Peyer's patch (tissue), 4 donors: ENCODE measurements around the gene TMEM204.

Source experiments
- POLR2A ChIP-seq, 2 donors: fragments of 450-650 bp; IDR thresholded peaks; one replicate each; pipeline ENCODE4 v1.5.1; 2017; ENCODE audit warnings: antibody characterized with exemption in 2 of 2, mild to moderate bottlenecking in 2 of 2, moderate library complexity in 2 of 2
- TF ChIP-seq, protein P1 (sequence below), 6 experiments: fragments of 450-650 bp in 4 of 6; fragments of 200-600 bp in 2 of 6; sonication (generic) in 1 of 6; IDR thresholded peaks; one replicate each; pipeline ENCODE4 v1.5.1; 2017 to 2019; ENCODE audit warnings: antibody characterized with exemption in 6 of 6, mild to moderate bottlenecking in 3 of 6, moderate library complexity in 1 of 6

DNA sequence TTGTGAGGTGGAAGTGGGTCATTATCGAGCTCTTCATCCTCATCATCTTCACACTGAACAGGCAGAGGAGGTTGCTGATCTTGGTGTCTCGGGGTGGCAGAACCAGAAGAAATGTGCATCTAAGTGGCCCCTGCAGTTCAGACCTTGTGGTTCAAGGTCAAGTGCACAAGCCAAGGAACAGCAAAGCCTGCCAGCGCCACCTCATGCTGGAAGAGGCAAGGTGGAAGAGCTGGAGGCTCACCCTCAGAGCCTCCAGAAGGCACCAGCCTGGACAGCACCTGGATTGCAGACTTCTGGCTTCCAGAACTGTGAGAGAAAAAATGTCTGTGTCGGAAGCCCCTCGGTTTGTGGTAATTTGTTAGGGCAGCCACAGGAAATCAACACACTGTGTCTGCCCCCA, 45.7 kb downstream of the TMEM204 start:
- TF ChIP-seq, protein P1, sequence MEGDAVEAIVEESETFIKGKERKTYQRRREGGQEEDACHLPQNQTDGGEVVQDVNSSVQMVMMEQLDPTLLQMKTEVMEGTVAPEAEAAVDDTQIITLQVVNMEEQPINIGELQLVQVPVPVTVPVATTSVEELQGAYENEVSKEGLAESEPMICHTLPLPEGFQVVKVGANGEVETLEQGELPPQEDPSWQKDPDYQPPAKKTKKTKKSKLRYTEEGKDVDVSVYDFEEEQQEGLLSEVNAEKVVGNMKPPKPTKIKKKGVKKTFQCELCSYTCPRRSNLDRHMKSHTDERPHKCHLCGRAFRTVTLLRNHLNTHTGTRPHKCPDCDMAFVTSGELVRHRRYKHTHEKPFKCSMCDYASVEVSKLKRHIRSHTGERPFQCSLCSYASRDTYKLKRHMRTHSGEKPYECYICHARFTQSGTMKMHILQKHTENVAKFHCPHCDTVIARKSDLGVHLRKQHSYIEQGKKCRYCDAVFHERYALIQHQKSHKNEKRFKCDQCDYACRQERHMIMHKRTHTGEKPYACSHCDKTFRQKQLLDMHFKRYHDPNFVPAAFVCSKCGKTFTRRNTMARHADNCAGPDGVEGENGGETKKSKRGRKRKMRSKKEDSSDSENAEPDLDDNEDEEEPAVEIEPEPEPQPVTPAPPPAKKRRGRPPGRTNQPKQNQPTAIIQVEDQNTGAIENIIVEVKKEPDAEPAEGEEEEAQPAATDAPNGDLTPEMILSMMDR (IDR thresholded peaks at IDR 0.05), result no peak
- no peak for TF ChIP-seq POLR2A (IDR thresholded peaks at IDR 0.05)
